Left lung (tissue), 10 donors: ENCODE data around the gene EYA2. TPM values are rescaled to one million over a fixed set of nuclear protein-coding genes. Genes with fewer than 3 reads are reported as not detected.

Source experiments
- ATAC-seq: fragments of 200-7000 bp; cut with Tn5 transposase; one replicate; pipeline ENCODE4 v1.9.1; 2020; ENCODE audit warnings: moderate library complexity
- DNase-seq, 4 donors: peaks; one replicate each; pipeline ENCODE4 v3.0.0-alpha.2; 2013 to 2020
- H3K27ac ChIP-seq, 2 donors: fragments of 200-600 bp; sonication (generic) in 1 of 2; one replicate each; pipeline versions ENCODE4 v1.5.0 to v1.8.0; 2020 to 2021
- H3K27me3 ChIP-seq, 2 donors: fragments of 200-600 bp; sonication (generic) in 1 of 2; one replicate each; pipeline versions ENCODE4 v1.5.0 to v1.8.0; 2020 to 2021
- H3K36me3 ChIP-seq, 2 donors: fragments of 200-600 bp; sonication (generic) in 1 of 2; one replicate each; pipeline versions ENCODE4 v1.5.0 to v1.8.0; 2020 to 2021
- H3K4me1 ChIP-seq, 2 donors: fragments of 200-600 bp; one replicate each; pipeline ENCODE4 v1.8.0; 2021
- H3K4me3 ChIP-seq, 2 donors: fragments of 200-600 bp; sonication (generic) in 1 of 2; one replicate each; pipeline versions ENCODE4 v1.5.0 to v1.8.0; 2020 to 2021; ENCODE audit warnings: mild to moderate bottlenecking in 1 of 2
- H3K9me3 ChIP-seq, 2 donors: fragments of 200-600 bp; sonication (generic) in 1 of 2; one replicate each; pipeline versions ENCODE4 v1.5.0 to v1.8.0; 2020 to 2021
- intact Hi-C, 2 donors: fragments of 100-400 bp; cut with DNase I; formaldehyde crosslinking; loops; one replicate each; pipeline versions ENCODE4 v1.11.2 to v1.14.2; 2022
- polyA plus RNA-seq, 6 donors: library from polyadenylated mRNA; unstranded; fragments of 120-200 nt; gene quantifications; one replicate each; pipeline ENCODE4 v1.2.1, GENCODE V29; 2013; ENCODE audit not compliant: insufficient read length in 6 of 6
- total RNA-seq, 2 donors: library from RNA; stranded (reverse); fragmentation: NEBNext Ultra II Directional; extraction: Animal tissue kit (Norgen Biotek cat#: 25700); gene quantifications; one replicate each; pipeline ENCODE4 v1.2.1, GENCODE V29; 2021
- TF ChIP-seq, protein P1 (sequence below), 2 donors: fragments of 200-600 bp; sonication (generic) in 1 of 2; IDR thresholded peaks; one replicate each; pipeline versions ENCODE4 v1.5.0 to v1.8.0; 2021; ENCODE audit warnings: antibody characterized with exemption in 2 of 2
- donor health status: DM: no; HTN: yes; CAD: no.
- donor health status: DM: no; HTN: no; CAD: no.

EYA2 gene
- total and polyA plus RNA-seq, 8 donors: 0.77 to 2.3 (median 1.2) TPM

DNA sequence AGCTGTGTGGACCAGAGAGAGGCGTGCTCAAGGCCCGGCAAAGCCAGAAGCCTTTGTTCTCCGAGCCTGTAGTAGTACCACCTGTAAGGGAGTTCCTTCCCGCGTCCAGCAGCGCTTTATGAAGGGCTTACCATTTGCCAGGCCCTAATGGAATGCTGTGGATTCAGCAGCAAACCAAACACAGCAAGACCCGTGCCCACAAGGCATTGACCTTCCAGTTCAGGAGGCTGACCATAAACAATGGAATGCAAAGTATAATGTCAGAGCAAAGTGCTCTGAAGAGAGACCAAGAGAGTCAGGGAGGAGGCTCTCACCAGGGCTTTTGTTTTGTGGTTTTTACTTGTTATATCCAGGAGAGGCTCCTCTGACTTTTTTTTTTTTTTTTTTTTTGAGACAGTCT is 252.0 kb downstream of the EYA2 start:
- no peak for DNase-seq
- Histone ChIP-seq H3K9me3 (peaks cover 0 to under 1% of the 10 kb centered on the region in 2 donors), H3K27ac (no peak overlapping the region), H3K4me1 (peaks cover 0 to 11% of the 10 kb centered on the region in 2 donors), H3K27me3 (no peaks in the 10 kb centered on the region), H3K36me3 (no peaks in the 10 kb centered on the region), H3K4me3 (no peak overlapping the region)
- TF ChIP-seq, protein P1, sequence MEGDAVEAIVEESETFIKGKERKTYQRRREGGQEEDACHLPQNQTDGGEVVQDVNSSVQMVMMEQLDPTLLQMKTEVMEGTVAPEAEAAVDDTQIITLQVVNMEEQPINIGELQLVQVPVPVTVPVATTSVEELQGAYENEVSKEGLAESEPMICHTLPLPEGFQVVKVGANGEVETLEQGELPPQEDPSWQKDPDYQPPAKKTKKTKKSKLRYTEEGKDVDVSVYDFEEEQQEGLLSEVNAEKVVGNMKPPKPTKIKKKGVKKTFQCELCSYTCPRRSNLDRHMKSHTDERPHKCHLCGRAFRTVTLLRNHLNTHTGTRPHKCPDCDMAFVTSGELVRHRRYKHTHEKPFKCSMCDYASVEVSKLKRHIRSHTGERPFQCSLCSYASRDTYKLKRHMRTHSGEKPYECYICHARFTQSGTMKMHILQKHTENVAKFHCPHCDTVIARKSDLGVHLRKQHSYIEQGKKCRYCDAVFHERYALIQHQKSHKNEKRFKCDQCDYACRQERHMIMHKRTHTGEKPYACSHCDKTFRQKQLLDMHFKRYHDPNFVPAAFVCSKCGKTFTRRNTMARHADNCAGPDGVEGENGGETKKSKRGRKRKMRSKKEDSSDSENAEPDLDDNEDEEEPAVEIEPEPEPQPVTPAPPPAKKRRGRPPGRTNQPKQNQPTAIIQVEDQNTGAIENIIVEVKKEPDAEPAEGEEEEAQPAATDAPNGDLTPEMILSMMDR (IDR thresholded peaks at IDR 0.05): no peak
- no peak for ATAC-seq
- intact Hi-C loops: no loop called here

DNA sequence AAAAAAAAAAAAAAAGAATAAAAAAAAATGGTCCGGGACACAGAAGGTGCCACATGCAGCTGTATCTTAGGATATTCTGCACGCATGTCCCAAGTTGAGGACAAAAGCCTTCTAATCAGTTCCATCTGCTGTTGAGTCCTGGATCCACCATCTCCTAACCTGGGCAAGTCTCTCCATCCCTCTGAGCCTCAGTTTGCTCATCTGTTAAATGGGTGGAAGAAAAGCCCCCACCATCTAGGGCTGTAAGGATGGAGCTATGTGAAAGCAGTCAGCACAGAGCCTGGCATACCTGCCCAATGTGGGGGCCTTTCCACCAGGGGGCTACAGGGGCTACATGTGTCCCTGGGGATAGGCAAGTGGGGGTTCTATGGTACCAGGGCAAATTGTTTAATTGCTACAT is 253.4 kb downstream of the EYA2 start:
- TF ChIP-seq, protein P1 (IDR thresholded peaks at IDR 0.05): no peak
- intact Hi-C loops: no loop called here
- Histone ChIP-seq H3K9me3 (no peaks in the 10 kb centered on the region), H3K27me3 (no peaks in the 10 kb centered on the region), H3K4me3 (no peak overlapping the region), H3K36me3 (no peaks in the 10 kb centered on the region), H3K27ac (no peak overlapping the region), H3K4me1 (peaks cover 0 to 6% of the 10 kb centered on the region in 2 donors)
- ATAC-seq (no peak), DNase-seq (no peak)

DNA sequence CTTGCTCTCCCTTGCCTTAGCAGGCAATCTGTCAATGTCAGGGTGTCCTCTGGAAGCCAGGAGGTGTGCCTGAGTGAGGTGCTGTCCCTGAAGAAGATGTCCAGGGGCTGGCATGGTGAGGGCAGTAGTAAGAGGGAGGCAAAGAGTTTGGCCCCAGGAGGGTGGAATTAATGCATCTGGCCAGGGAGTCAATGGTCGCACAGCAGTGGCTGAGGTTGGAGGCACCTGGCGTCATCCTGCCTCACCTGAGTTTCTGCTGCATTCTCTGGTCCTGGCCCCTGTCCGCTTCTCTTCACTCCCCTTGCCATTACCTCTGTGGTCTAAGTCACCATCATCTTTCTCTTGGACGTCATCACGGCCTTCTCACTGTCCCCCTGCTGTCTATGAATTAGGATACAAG is 255.3 kb downstream of the EYA2 start:
- TF ChIP-seq, protein P1 (IDR thresholded peaks at IDR 0.05): no peak
- H3K9me3 ChIP-seq: no peaks in the 10 kb centered on the region
- no peaks in the 10 kb centered on the region for H3K36me3 ChIP-seq
- ATAC-seq: no peak
- H3K27me3 ChIP-seq: no peaks in the 10 kb centered on the region
- H3K4me1 ChIP-seq: no peaks in the 10 kb centered on the region
- no peak overlapping the region for H3K27ac ChIP-seq
- DNase-seq: no peak
- intact Hi-C loops: loop anchor here in 1 of 2 donors (10.0 kb wide), 1 partner anchor 385 kb away; no protein-coding TSS in a partner anchor
- H3K4me3 ChIP-seq: no peak overlapping the region

DNA sequence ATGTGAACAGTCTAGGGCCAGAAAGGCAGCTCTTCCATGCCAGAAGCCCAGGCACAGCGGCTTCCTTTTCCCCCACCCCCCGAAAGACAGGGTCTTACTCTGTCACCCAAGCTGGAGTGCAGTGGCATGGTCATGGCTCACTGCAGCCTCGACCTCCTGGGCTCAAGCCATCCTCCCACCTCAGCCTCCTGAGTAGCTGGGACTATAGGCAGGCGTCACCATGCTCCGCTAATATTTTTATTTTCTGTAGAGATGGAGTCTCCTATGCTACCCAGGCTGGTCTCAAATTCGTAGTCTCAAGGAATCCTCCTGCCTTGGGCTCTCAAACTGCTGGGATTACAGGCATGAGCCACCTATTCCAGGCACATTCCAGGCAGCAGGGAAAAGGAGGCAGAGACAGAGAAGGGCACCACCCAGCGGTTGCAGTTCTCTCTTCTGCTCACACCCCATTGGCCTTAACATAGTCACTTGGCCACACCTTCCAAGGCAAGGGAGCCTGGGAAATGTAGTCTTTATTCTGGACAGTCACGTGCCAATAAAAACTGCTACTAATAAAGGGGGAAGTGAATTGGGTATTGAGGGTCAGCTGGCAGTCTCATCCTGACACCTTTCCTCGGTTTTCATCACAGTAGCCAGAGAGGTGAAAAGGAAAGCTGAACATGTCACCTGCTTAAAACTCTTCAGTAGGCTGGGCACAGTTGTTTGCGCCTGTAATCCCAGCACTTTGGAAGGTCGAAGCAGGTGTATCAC is 255.9 kb downstream of the EYA2 start:
- intact Hi-C loops: loop anchor here in 1 of 2 donors (10.0 kb wide), 1 partner anchor 386 kb away; no protein-coding TSS in a partner anchor
- Histone ChIP-seq H3K4me3 (no peak overlapping the region), H3K27ac (no peak overlapping the region), H3K27me3 (no peaks in the 10 kb centered on the region), H3K9me3 (no peaks in the 10 kb centered on the region), H3K36me3 (no peaks in the 10 kb centered on the region), H3K4me1 (no peaks in the 10 kb centered on the region)
- DNase-seq: peak in 3 of 4 donors; percentile 36 to 74 (median 69)
- peak; percentile 98 for ATAC-seq
- TF ChIP-seq, protein P1 (IDR thresholded peaks at IDR 0.05): peak; percentile 42 to 62

DNA sequence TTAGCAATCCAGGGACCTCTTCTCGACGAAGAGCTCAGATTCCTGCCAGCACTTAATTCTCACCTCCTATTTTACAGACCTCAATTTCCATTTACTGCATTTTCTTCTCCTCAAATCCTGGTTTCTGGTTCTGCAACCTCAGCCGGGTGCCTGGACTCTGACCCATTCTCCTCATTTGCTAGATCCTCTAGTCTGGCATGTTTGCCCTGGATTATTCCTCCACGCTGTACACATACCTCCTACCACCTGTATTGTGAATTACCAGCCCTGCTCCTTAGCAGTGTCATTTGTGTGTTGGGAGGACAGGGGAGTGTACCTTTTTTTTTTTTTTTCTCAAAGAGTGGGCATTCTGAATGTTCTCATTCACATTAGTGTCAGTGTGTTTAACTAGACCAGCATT is 257.4 kb downstream of the EYA2 start:
- H3K27ac ChIP-seq: no peak overlapping the region
- TF ChIP-seq, protein P1 (IDR thresholded peaks at IDR 0.05): no peak
- no peak for DNase-seq
- ATAC-seq: no peak
- H3K4me3 ChIP-seq: no peak overlapping the region
- H3K27me3 ChIP-seq: no peaks in the 10 kb centered on the region
- H3K9me3 ChIP-seq: no peaks in the 10 kb centered on the region
- H3K4me1 ChIP-seq: no peaks in the 10 kb centered on the region
- no peaks in the 10 kb centered on the region for H3K36me3 ChIP-seq
- intact Hi-C loops: loop anchor here in 1 of 2 donors (10.0 kb wide), 1 partner anchor 387 kb away; no protein-coding TSS in a partner anchor
